Left lung (tissue), 10 donors: ENCODE measurements around the gene SSUH2. TPM values are rescaled to one million over a fixed set of nuclear protein-coding genes. Genes with fewer than 3 reads are reported as not detected.
"Not testable (repeated sequence)": the region's sequence is repeated elsewhere in the genome, so short reads cannot be mapped to it uniquely, and the experiment has no call there.

Experiments used
- ATAC-seq: fragments of 200-7000 bp; cut with Tn5 transposase; one replicate; pipeline ENCODE4 v1.9.1; 2020; ENCODE audit warnings: moderate library complexity
- DNase-seq, 4 donors: peaks; one replicate each; pipeline ENCODE4 v3.0.0-alpha.2; 2013 to 2020
- H3K27ac ChIP-seq, 2 donors: fragments of 200-600 bp; sonication (generic) in 1 of 2; one replicate each; pipeline versions ENCODE4 v1.5.0 to v1.8.0; 2020 to 2021
- H3K27me3 ChIP-seq, 2 donors: fragments of 200-600 bp; sonication (generic) in 1 of 2; one replicate each; pipeline versions ENCODE4 v1.5.0 to v1.8.0; 2020 to 2021
- H3K36me3 ChIP-seq, 2 donors: fragments of 200-600 bp; sonication (generic) in 1 of 2; one replicate each; pipeline versions ENCODE4 v1.5.0 to v1.8.0; 2020 to 2021
- H3K4me1 ChIP-seq, 2 donors: fragments of 200-600 bp; one replicate each; pipeline ENCODE4 v1.8.0; 2021
- H3K4me3 ChIP-seq, 2 donors: fragments of 200-600 bp; sonication (generic) in 1 of 2; one replicate each; pipeline versions ENCODE4 v1.5.0 to v1.8.0; 2020 to 2021; ENCODE audit warnings: mild to moderate bottlenecking in 1 of 2
- H3K9me3 ChIP-seq, 2 donors: fragments of 200-600 bp; sonication (generic) in 1 of 2; one replicate each; pipeline versions ENCODE4 v1.5.0 to v1.8.0; 2020 to 2021
- CTCF ChIP-seq, 2 donors: fragments of 200-600 bp; sonication (generic) in 1 of 2; IDR thresholded peaks; one replicate each; pipeline versions ENCODE4 v1.5.0 to v1.8.0; 2021; ENCODE audit warnings: antibody characterized with exemption in 2 of 2
- intact Hi-C, 2 donors: fragments of 100-400 bp; cut with DNase I; formaldehyde crosslinking; loops; one replicate each; pipeline versions ENCODE4 v1.11.2 to v1.14.2; 2022
- polyA plus RNA-seq, 6 donors: library from polyadenylated mRNA; unstranded; fragments of 120-200 nt; gene quantifications; one replicate each; pipeline ENCODE4 v1.2.1, GENCODE V29; 2013; ENCODE audit not compliant: insufficient read length in 6 of 6
- total RNA-seq, 2 donors: library from RNA; stranded (reverse); fragmentation: NEBNext Ultra II Directional; extraction: Animal tissue kit (Norgen Biotek cat#: 25700); gene quantifications; one replicate each; pipeline ENCODE4 v1.2.1, GENCODE V29; 2021
- donor health status: DM: no; HTN: yes; CAD: no.
- donor health status: DM: no; HTN: no; CAD: no.

Gene SSUH2
- total and polyA plus RNA-seq, 8 donors = 0.29 to 3.1 (median 1.8) TPM

- ATAC-seq = no peak
- Histone ChIP-seq H3K27me3 (peaks cover 0 to 9% of the 10 kb centered on the region in 2 donors), H3K9me3 (no peaks in the 10 kb centered on the region), H3K4me3 (no peak overlapping the region), H3K4me1 (no peaks in the 10 kb centered on the region), H3K36me3 (no peaks in the 10 kb centered on the region), H3K27ac (no peak overlapping the region)
- no peak for TF ChIP-seq CTCF (IDR thresholded peaks at IDR 0.05)
- intact Hi-C loops = no loop called here
- DNase-seq = no peak
Measured at GRCh38 chr3:8678751-8679150, 34.2 kb upstream of the SSUH2 start.

GRCh38 chr3:8677258-8677657 lies 32.7 kb upstream of the SSUH2 start:
- H3K4me3 ChIP-seq, H3K36me3 ChIP-seq, H3K27ac ChIP-seq, H3K4me1 ChIP-seq, H3K9me3 ChIP-seq, DNase-seq, intact Hi-C loops, H3K27me3 ChIP-seq, ATAC-seq: not testable (repeated sequence)

GRCh38 chr3:8675591-8675990 lies 31.0 kb upstream of the SSUH2 start:
- H3K4me1 ChIP-seq, DNase-seq, H3K9me3 ChIP-seq, H3K4me3 ChIP-seq, H3K36me3 ChIP-seq, H3K27ac ChIP-seq, H3K27me3 ChIP-seq, ATAC-seq, intact Hi-C loops: not testable (repeated sequence)

- intact Hi-C loops = no loop called here
- Histone ChIP-seq H3K4me1 (no peaks in the 10 kb centered on the region), H3K27ac (no peak overlapping the region), H3K27me3 (no peaks in the 10 kb centered on the region), H3K4me3 (no peak overlapping the region), H3K36me3 (no peaks in the 10 kb centered on the region), H3K9me3 (no peaks in the 10 kb centered on the region)
- DNase-seq (no peak), ATAC-seq (no peak)
- no peak for TF ChIP-seq CTCF (IDR thresholded peaks at IDR 0.05)
Measured at GRCh38 chr3:8673083-8673737, 28.6 kb upstream of the SSUH2 start.

GRCh38 chr3:8669019-8669418 lies 24.4 kb upstream of the SSUH2 start:
- no peak for TF ChIP-seq CTCF (IDR thresholded peaks at IDR 0.05)
- Histone ChIP-seq H3K4me3 (no peak overlapping the region), H3K27ac (no peak overlapping the region), H3K4me1 (no peaks in the 10 kb centered on the region), H3K27me3 (no peaks in the 10 kb centered on the region), H3K9me3 (no peaks in the 10 kb centered on the region), H3K36me3 (no peaks in the 10 kb centered on the region)
- no peak for ATAC-seq
- DNase-seq = no peak
- intact Hi-C loops = no loop called here

- intact Hi-C loops = no loop called here
- H3K27ac ChIP-seq = no peak overlapping the region
Measured at GRCh38 chr3:8668216-8668615, 23.6 kb upstream of the SSUH2 start.

More at GRCh38 chr3:8668216-8668615, 23.6 kb upstream of the SSUH2 start:
- no peak for DNase-seq
- no peak for ATAC-seq
- no peaks in the 10 kb centered on the region for H3K27me3 ChIP-seq
- H3K36me3 ChIP-seq = no peaks in the 10 kb centered on the region
- no peak for TF ChIP-seq CTCF (IDR thresholded peaks at IDR 0.05)
- no peaks in the 10 kb centered on the region for H3K4me1 ChIP-seq
- H3K9me3 ChIP-seq = no peaks in the 10 kb centered on the region
- H3K4me3 ChIP-seq = no peak overlapping the region
